PFSK-1 (cell line): ENCODE data around the gene CARS2.

Source experiments
- FOXP2 ChIP-seq: optimal IDR thresholded peaks from 2 replicates; pipeline ENCODE3; 2011; ENCODE audit warnings: borderline replicate concordance, control low read depth, inconsistent platforms; ENCODE audit not compliant: insufficient read depth; ENCODE audit errors: extremely low read length, extremely low read depth
- POLR2AphosphoS5 ChIP-seq: IDR thresholded peaks from 2 replicates; pipeline ENCODE4 v1.6.1; 2012; ENCODE audit warnings: low read depth, mild to moderate bottlenecking, control low read depth, low read length, moderate library complexity
- TAF1 ChIP-seq: IDR thresholded peaks from 2 replicates; pipeline ENCODE4 v1.6.1; 2012; ENCODE audit warnings: low read length, control low read depth, borderline replicate concordance; ENCODE audit not compliant: insufficient read depth
- TF ChIP-seq, protein P1 (sequence below), 2 experiments: IDR thresholded peaks; 2 replicates each; pipeline versions ENCODE4 v1.6.1 to v1.8.0; 2011 to 2012; ENCODE audit warnings: low read depth in 2 of 2, low read length in 2 of 2, control low read depth in 1 of 2, inconsistent platforms in 1 of 2, mild to moderate bottlenecking in 1 of 2, moderate library complexity in 1 of 2; ENCODE audit not compliant: insufficient read depth in 1 of 2

DNA sequence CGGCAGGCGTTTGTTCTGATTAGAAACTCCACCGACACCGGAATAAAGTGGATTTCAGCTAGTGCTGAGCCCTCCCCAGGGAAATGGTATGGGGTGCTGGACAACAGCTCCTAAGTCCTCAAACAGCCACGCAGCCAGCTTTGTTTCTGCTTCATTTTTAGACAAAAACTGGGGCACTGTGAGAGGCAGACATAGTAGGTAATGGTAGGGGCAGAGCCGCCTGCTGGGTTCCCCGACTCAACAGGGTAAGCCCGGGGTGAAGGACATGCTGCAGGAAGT, 39.7 kb downstream of the CARS2 start:
- no peak for TF ChIP-seq POLR2AphosphoS5
- TF ChIP-seq FOXP2 = no peak
- TF ChIP-seq, protein P1, sequence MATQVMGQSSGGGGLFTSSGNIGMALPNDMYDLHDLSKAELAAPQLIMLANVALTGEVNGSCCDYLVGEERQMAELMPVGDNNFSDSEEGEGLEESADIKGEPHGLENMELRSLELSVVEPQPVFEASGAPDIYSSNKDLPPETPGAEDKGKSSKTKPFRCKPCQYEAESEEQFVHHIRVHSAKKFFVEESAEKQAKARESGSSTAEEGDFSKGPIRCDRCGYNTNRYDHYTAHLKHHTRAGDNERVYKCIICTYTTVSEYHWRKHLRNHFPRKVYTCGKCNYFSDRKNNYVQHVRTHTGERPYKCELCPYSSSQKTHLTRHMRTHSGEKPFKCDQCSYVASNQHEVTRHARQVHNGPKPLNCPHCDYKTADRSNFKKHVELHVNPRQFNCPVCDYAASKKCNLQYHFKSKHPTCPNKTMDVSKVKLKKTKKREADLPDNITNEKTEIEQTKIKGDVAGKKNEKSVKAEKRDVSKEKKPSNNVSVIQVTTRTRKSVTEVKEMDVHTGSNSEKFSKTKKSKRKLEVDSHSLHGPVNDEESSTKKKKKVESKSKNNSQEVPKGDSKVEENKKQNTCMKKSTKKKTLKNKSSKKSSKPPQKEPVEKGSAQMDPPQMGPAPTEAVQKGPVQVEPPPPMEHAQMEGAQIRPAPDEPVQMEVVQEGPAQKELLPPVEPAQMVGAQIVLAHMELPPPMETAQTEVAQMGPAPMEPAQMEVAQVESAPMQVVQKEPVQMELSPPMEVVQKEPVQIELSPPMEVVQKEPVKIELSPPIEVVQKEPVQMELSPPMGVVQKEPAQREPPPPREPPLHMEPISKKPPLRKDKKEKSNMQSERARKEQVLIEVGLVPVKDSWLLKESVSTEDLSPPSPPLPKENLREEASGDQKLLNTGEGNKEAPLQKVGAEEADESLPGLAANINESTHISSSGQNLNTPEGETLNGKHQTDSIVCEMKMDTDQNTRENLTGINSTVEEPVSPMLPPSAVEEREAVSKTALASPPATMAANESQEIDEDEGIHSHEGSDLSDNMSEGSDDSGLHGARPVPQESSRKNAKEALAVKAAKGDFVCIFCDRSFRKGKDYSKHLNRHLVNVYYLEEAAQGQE (IDR thresholded peaks at IDR 0.05; ENCODE audit: insufficient read depth in 1 of 2, low read depth in 2 of 2, low read length in 2 of 2) = no peak
- no peak for TF ChIP-seq TAF1
